ENCODE results near the gene BICD1.
"Not testable (repeated sequence)": the region's sequence is repeated elsewhere in the genome, so short reads cannot be mapped to it uniquely, and the experiment has no call there.

BICD1 gene

DNA sequence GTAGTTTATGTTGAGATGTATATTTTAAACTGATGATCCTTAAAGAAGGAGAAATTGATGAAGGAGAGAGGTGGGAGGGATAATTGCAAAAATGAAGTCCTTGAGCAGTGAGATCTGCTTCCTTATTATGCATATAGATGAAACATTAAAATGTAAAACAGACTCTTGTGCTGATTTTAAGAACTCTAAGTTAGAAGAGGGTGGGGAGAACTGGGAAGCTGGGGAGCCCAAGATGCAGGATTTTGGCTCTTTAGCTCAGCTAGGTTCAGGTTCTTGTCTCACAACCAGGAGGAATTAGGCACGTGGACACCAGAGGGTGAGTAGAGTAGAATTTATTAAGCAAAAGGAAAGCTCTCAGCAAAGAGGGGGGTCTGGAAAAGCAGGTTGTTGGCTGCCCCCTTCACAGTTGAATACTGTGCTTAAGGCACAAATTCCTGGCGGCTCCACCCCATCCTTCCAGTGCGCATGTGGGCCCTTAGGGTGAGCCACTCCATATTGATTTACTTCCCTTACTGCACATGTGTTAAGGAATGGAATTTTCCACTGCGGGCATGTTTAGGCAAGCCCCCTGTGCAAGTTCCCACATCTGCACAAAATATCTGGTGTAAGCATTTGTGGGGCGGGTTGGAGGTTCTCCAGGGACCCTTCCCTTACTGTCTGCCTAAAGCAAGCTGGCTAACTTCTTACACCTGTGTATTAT, 141.9 kb downstream of the BICD1 start:
- no peak for DNase-seq (ENCODE audit: low read depth)

- DNase-seq (ENCODE audit: low read depth): no peak
These were observed 143.1 kb downstream of the BICD1 start for GRCh38 chr12:32249777-32250176.

DNA sequence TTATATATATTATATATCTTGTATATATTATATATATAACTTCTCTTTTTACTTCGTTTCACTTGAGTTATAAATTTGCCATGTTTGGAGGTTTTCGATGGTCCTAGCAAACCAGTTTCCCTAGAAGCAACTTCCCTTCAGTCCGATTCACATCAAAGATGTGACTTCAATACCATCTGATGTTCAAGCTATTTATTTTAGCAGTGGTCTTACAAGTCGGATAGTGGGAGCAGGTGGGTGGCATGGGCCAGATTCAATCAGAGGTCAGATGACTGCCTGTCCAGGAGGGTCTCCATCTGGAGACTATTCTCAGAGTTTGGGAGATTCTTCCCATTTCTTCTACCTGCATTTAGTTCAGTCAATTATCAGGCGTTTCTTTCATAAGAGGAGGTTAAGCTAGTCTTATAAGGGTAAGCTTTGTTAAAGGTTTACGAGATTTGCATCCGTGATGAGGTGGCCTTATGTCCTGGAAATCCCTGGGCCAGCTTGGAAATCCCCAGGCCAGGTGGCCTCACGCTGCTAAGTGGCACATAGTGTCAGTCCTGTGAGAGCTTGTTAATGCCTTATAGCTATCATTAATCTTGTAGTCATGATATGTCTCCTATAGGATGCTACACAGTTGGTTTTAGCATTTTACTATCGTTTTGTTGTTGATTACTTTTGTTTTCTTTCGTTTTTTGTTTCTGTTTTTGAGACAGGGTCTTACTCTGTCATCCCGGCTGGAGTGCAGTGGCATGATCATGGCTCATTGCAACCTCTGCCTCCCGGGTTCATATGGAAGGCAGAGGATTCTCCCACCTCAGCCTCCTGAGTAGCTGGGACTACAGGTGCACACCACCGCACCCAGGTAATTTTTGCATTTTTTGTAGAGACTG, 145.8 kb downstream of the BICD1 start:
- DNase-seq (ENCODE audit: low read depth): no peak

GRCh38 chr12:32253154-32253790, 146.6 kb downstream of the BICD1 start:
- no peak for DNase-seq (ENCODE audit: low read depth)

DNA sequence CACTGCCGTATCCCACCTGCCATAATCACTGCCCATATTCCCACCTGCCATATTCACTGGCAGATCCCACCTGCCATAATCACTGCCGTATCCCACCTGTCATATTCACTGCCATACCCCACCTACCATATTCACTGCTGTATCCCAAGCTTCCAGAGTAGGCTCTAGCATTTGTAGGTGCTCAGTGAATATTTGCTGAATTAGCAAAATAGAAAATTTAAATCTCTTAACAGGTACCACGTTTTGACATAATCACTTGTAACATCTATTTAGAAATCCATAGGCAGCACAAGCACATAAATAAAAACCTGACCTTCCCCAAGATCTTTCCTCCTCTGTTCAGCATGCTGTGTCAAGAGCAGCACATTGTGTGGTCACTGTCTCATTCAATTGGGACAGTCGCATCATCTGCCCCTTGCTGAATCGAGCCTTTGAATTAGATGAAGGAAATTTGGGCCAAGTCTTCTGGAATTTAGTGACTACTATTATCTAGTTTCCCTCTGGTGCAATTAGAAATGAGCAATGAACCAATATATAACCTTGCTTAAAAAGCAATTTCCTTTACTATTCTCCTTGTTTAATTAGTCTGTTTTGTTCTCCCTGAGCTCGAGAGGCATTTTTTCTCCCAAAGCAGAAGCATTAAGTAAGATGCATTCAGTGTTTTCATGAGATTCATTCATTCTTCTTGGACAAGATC, 147.8 kb downstream of the BICD1 start:
- DNase-seq (ENCODE audit: low read depth): no peak

DNA sequence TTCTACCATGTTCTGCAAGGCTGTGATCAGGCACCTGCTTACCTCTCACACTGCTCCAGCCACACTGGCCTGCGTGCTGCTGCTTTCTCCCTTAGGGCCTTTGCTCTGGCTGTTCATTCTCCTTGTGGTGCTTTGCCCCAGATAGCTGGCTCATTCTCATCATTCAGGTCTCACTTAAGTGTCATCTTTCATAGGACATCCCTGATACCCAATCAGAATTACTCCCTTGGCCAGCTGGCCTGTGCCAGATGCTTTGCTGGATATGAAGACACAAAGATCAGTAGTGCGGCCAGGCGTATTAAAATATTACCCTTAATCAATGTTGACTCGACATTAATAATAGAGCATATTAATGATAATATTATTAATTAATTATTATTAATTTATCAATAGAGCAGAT, 148.9 kb downstream of the BICD1 start:
- DNase-seq (ENCODE audit: low read depth): no peak

DNA sequence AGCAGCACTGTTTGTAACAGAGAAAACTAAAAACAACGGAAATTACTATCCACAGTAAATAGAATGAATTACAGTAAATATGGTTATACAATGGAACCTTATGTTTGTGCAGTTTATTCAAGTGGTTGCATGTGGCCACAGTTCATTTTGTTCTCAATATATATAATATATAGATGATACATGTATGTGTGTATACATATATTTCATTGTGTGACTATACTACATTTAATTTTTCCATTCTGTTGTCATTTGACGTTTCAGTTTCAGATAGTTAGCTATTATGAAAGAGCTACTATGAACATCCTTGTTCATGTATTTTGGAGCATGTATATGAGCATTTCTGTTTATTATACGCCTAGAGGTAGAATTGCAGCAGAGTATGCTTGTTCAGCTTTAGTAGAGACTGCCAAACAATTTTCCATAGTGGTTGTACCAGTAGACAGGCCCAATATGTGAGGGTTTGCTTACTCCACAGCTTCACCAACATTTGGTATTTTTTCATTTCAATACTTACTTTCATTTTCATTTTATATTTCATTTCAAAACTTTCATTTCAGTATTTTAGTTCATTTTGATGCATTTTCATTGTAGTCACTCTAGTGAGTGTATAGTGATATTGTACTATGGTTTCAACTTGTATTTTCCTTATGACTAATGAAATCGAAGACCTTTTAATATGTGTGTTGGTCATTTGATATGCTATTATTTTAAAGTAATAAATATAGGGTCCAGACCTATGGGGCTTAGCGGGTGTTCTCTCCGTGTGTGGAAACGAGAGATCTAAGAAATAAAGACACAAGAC, 151.2 kb downstream of the BICD1 start:
- no peak for DNase-seq (ENCODE audit: low read depth)

DNA sequence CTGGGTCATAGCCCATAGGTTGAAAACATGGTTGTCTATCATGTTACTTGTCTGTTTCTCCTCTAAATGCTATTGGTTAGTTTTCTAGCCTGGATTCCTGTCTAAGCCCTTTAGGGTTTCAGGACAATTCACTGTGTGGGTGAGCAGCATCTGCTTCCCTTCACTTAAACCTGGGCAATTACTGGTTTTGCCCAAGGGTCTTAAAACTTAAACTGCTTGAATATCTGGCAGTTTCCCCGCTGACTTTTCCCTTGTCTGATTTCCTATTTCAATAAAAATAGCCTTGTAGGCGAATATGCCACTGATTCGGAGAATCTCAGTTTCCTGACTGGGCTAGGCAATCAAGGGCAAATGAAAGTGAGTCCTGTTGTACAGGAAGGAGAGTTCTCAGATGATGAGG, 154.0 kb downstream of the BICD1 start:
- DNase-seq (ENCODE audit: low read depth): no peak

- DNase-seq (ENCODE audit: low read depth): no peak
These were observed 155.0 kb downstream of the BICD1 start for GRCh38 chr12:32261638-32262037.

DNA sequence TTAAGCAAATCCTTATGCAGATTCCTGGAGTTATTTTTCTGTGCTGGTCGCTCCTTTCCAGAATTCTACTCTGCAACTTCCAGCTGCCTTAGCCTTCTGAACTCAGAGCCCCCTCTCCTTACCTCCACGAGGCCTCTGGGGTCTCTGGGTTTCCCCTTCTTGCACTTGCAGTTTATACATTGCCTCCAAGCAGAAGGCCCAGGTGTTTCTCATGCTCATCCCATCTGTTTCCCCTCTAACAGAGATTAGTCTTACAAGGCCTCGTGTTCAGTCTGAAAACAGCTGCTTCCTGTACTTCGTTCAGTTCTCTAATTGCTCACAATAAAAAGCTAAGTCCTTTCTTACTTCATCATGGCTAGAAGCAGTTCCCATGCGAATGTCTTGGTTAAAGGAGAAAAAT, 158.3 kb downstream of the BICD1 start:
- no peak for DNase-seq (ENCODE audit: low read depth)

DNA sequence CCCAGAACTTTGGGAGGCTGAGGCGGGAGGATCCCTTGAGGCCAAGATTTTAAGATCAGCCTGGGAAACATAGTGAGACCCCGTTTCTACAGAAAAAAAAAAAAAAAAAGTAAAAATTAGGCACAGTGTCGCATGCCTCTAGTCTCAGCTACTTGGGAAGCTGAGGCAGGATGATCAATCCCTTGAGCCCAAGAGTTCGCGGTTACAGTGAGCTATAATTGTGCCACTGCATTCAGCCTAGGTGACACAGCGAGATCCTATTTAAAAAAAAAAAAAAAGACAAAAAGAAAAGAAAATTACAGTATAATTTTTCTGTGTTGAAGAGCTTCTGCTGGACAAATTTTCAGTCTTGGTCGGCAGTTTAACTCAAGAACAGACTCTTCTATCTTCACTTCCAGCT, 158.8 kb downstream of the BICD1 start:
- DNase-seq (ENCODE audit: low read depth): no peak

- DNase-seq (ENCODE audit: low read depth): no peak
These were observed 159.3 kb downstream of the BICD1 start for GRCh38 chr12:32265951-32266350.

- no peak for DNase-seq (ENCODE audit: low read depth)
These were observed 160.1 kb downstream of the BICD1 start for GRCh38 chr12:32266756-32267155.

DNA sequence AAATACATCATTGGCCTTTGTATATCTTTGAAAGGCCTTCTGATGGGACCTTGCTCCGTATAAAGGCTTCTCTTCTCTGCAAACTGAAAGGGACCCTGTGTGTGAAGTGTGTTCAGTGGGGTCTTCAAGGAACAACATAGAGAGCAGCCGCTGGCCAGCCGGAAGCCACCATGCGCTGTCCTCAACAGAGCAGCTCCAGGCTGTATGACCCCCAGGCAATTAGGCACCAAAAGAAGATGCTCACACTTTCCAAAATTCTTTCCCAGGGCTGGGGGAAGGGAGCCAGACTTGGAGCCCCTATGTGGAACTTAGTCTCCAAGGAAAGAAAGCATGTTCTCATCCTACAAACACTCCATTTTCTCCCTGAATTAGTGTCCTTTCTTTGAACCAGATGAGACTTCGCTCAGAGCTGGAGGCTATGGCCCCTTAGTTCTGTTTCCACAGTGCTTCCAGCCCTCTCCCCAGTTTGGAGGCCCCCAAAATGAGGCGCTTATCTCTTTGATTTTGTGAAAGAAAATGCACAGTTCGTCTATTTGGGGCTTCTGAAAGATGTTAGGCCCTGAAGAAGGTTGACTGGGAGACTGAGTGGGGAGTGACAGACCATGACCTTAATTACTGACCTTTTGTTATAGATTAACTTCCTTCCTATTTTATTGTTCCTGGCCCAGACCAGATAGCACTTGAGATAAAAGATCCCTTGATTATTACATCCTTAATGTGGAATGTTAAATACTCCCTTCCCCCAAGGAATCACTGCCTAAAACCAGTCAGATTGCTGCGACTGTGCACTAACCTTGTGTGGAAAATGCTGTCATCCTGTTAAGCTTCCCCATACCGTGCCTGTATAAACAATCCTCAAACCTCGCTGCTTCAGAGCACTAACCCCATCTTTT, 164.4 kb downstream of the BICD1 start:
- no peak for DNase-seq (ENCODE audit: low read depth)

GRCh38 chr12:32272465-32272864, 165.8 kb downstream of the BICD1 start:
- no peak for DNase-seq (ENCODE audit: low read depth)

GRCh38 chr12:32273063-32273522, 166.4 kb downstream of the BICD1 start:
- no peak for DNase-seq (ENCODE audit: low read depth)

- no peak for DNase-seq (ENCODE audit: low read depth)
These were observed 167.1 kb downstream of the BICD1 start for GRCh38 chr12:32273712-32274111.

DNA sequence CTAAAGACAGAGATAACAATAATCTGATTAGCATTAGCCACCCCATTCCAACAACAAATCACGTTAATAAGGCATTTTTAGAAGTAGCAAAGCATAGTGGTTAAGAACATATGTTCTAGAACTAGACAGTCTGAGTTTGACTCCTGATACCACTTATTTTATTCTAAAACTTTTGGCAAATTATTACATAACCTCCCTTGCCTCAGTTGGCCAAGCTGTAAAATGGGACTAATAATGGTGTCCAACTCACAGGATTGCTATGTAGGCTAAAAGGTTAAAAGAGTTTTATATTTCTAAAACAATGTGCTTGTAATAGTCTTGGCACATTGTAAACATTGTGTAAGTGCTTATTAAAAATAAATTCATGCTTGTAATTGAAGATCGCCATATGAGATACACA, 168.0 kb downstream of the BICD1 start:
- DNase-seq (ENCODE audit: low read depth): no peak

- DNase-seq (ENCODE audit: low read depth): not testable (repeated sequence)
These were observed 168.9 kb downstream of the BICD1 start for GRCh38 chr12:32275520-32275919.

- DNase-seq (ENCODE audit: low read depth): no peak
These were observed 171.1 kb downstream of the BICD1 start for GRCh38 chr12:32277774-32278173.
